Fibroblast of the aortic adventitia (primary cell): ENCODE results near the gene AP1G2. TPM values are rescaled to one million over a fixed set of nuclear protein-coding genes. Genes with fewer than 3 reads are reported as not detected.

Experiments
- DNase-seq: peaks from one replicate; pipeline ENCODE4 v3.0.0-alpha.2; 2010; ENCODE audit warnings: low read depth
- H3K4me3 ChIP-seq: 2 replicates; pipeline ENCODE4 v1.5.1; 2011; ENCODE audit warnings: low read depth, mild to moderate bottlenecking, control low read depth, low read length, moderate library complexity
- total RNA-seq: library from RNA; depleted of rRNA; stranded (reverse); fragments of >200 nt; gene quantifications from 2 replicates; pipeline ENCODE4 v1.2.3, GENCODE V29; 2012; ENCODE audit warnings: low replicate concordance
- TF ChIP-seq, protein P1 (sequence below): IDR thresholded peaks from 2 replicates; pipeline ENCODE4 v1.5.1; 2011; ENCODE audit warnings: mild to moderate bottlenecking, low read length, control low read depth, inconsistent platforms; ENCODE audit not compliant: insufficient read depth

The AP1G2 gene
- total RNA-seq, 1 donor = 4.0 TPM

DNA sequence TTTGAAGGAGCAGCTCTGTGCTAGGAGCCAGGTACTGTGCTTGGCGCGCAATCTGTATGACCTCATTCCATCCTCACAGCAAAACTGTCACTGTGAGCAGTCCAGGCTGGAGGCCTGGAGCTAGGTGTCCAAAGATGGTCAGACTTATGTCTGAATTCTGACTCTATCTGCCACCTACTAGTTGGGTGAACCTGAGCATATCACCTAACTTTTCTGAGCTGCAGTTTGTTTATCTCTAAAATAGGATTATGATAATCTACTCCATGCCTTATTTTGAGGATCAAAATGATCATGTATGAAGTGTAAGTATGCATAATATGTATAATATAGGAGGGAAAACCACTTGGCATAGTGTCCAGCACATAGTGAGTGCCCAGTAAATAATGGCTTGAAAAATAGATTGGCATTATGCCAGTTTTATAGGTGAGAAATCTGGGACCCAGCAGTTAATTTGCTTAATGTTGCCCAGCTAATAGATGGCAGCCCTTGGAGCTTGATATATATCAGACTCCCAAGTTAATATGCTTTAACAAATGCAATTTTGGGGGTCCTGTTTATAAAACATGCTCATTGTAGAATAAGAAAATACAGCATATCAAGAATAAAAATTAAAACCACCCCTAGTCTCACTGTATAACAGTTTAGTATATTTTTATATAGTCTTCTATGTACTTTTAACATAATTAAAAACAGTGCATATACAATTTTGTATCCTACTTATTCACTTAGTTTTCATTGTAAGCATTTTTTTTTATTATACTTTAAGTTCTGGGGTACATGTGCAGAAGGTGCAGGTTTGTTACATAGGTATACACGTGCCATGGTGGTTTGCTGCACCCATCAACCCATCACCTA, 15.5 kb upstream of the AP1G2 start:
- TF ChIP-seq, protein P1, sequence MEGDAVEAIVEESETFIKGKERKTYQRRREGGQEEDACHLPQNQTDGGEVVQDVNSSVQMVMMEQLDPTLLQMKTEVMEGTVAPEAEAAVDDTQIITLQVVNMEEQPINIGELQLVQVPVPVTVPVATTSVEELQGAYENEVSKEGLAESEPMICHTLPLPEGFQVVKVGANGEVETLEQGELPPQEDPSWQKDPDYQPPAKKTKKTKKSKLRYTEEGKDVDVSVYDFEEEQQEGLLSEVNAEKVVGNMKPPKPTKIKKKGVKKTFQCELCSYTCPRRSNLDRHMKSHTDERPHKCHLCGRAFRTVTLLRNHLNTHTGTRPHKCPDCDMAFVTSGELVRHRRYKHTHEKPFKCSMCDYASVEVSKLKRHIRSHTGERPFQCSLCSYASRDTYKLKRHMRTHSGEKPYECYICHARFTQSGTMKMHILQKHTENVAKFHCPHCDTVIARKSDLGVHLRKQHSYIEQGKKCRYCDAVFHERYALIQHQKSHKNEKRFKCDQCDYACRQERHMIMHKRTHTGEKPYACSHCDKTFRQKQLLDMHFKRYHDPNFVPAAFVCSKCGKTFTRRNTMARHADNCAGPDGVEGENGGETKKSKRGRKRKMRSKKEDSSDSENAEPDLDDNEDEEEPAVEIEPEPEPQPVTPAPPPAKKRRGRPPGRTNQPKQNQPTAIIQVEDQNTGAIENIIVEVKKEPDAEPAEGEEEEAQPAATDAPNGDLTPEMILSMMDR = no peak
- no peak overlapping the region for H3K4me3 ChIP-seq
- DNase-seq = no peak

DNA sequence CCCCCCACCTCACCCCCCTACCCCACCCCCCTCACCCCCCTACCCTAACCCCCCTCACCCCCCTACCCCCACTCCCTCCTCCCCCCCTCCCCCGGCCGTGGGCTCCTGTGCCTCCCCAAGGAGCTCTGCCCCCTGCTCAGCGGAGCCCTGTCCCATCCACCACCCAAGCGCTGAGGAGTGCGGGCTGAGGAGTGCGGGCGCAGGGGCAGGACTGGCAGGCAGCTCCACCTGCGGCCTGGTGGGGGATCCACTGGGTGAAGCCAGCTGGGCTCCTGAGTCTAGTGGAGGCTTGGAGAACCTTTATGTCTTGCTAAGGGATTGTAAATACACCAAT, 13.3 kb upstream of the AP1G2 start:
- DNase-seq = no peak
- no peak overlapping the region for H3K4me3 ChIP-seq
- TF ChIP-seq, protein P1 = no peak

DNA sequence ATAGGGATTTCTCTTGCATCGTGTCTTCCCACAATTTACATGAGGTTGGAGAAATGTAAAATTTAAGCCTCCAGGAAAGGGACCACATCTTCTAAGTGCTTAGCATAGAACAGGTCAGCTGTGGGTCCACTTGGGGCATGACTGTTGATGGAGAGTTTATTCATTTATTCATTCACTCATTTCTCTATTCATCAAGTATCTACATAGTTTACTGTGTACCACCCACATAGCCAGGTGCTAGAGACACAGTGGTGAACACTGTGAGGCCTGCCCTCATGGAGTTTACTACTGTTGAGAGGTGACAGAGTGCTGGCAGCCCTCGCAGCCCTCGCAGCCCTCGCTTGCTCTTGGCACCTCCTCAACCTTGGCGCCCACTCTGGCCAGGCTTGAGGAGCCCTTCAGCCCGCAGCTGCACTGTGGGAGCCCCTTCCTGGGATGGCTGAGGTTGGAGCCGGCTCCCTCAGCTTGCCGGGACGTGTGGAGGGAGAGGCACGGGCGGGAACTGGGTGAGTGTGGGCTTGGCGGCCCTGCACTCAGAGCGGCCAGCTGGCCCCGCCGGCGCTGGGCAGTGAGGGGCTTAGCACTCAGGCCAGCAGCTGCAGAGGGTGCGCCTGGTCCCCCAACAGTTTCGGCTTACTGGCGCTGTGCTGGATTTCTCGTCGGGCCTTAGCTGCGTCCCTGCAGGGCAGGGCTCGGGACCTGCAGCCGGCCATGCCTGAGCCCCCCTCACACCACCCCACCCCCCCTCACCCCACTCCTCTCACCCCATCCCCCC, 12.7 kb upstream of the AP1G2 start:
- no peak overlapping the region for H3K4me3 ChIP-seq
- no peak for DNase-seq
- TF ChIP-seq, protein P1 = no peak

DNA sequence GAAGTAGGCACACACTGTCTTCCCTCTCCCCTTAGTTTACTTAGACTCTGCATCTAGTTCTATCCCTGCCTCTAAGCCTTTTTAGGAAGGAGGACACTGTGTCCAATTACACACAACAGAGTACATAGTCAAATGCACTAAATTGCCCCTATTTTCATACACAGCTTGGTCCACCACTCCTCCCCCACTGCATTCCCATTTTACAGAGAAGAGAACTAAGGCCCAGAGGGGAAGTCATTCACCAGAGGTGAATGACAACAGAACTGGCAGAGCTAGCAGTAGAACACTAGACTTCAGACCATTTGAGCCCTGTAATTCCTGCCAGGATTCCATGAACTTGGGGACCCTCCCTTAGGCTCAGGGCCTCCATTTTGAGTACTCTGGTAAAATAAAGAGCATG, 12.1 kb upstream of the AP1G2 start:
- TF ChIP-seq, protein P1 = no peak

DNA sequence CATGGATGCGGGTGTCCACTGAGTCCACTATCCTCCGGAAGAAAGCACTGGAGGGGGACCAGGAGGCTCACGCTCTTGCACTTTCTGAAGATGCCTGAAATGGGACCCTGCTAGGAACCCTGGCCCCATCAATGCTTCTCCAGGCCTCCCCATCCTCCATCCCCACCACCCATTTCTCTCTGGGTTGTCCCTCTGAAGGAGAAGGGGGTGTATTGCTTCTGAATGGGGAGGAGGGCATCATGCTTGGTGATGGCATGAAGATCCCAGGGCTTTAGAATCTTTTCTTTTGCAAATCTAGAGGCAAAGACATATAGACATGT, 11.7 kb upstream of the AP1G2 start:
- TF ChIP-seq, protein P1 = no peak
- DNase-seq = no peak
- no peak overlapping the region for H3K4me3 ChIP-seq

More for the DNA sequence above, 12.1 kb upstream of the AP1G2 start:
- no peak overlapping the region for H3K4me3 ChIP-seq
- DNase-seq = no peak

DNA sequence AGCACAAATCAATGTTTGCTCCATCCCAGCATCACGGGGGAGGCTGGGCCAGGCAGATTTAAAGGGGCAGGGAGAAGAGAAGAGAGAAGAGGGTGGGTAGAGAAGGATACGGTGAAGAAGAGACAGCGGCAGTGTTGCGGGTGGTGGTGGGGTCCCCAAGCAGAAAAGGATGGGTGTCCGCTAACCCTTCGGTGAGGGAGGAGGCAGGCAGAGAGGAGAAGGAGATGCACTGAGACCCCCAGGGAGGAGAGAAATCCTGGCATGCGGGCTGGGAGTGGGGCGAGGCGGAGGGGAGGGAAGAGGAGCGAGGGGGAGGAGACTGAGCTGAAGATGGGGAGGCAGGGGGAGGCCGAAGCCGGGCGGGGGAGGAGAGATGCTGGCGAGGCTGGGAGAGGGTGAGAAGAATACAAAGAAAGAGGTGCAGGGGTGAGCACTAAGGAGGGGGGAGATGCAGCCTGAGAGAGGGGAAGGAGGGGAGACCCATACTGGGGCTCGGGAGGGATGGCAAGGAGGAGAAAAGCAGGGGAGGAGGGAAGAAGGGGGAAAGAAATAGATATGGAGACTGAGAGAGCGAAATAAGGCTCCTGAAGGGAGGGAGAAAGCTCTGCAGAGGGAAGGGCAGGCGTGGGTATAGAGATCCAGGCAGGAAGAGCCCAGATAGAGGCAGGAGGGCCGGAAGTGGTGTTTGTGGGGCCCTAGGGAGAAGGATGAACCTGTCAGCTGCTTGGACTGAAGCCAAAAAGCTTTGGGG, 11.1 kb upstream of the AP1G2 start, which contains the start of gene JPH4:
JPH4 (minus strand) TSS at position 231 of the 751 bp plus-strand sequence. CDS start 1,337 bp downstream, outside the sequence.
- no peak for DNase-seq
- no peak within 1 kb of the TSS for H3K4me3 ChIP-seq
- TF ChIP-seq, protein P1 = no peak
